NCI-H526 treated with DMSO at 0.1 percent for 48 hours (cell line): ENCODE data around the gene ZNF486.
"Not testable (repeated sequence)": the region's sequence is repeated elsewhere in the genome, so short reads cannot be mapped to it uniquely, and the experiment has no call there.

ENCODE experiments used
- DNase-seq: peaks from one replicate; lab custom pipeline; 2025; lab: John Stamatoyannopoulos, UW

The ZNF486 gene

GRCh38 chr19:20235156-20235555, 68.1 kb downstream of the ZNF486 start:
- DNase-seq: no peak

- peak; percentile 58 for DNase-seq
Observed at GRCh38 chr19:20237773-20238623, 71.0 kb downstream of the ZNF486 start.

- no peak for DNase-seq
Observed at GRCh38 chr19:20243629-20244028, 76.6 kb downstream of the ZNF486 start.

DNA sequence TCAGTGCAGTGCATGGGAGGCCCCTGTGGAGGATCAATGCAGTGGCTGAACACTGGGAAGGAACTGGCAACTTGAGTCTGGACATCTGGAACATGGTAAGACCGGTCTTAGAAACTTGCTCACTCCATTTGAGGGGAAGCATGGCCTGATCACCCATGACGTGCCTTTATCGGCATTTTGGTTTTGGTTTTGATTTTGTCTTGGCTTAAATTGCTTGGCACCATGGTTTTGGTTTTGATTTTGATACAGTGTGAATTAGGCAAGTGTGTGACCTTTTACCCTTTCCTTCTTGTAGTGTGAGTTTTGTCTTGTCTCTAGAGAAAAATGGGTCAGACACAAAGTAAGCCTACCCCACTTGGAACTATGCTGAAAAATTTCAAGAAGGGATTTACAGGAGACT, 77.3 kb downstream of the ZNF486 start:
- DNase-seq: no peak

DNA sequence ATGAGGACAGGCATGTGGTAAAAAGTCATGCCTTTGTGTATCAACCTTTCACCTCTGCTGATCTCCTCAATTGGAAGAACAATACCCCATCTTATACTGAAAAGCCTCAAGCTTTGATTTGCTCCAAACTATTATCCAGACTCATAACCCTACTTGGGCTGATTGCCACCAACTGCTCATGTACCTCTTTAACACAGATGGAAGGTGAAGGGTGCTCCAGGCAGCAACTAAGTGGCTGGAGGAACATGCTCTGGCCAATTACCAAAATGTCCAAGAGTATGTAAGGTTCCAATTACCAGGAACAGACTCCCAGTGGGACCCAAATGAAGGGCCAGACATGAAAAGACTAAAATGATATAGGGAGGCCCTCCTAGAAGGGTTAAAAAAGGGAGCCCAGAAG, 78.3 kb downstream of the ZNF486 start:
- DNase-seq: no peak

- no peak for DNase-seq
Observed at GRCh38 chr19:20247016-20247683, 80.1 kb downstream of the ZNF486 start.

DNA sequence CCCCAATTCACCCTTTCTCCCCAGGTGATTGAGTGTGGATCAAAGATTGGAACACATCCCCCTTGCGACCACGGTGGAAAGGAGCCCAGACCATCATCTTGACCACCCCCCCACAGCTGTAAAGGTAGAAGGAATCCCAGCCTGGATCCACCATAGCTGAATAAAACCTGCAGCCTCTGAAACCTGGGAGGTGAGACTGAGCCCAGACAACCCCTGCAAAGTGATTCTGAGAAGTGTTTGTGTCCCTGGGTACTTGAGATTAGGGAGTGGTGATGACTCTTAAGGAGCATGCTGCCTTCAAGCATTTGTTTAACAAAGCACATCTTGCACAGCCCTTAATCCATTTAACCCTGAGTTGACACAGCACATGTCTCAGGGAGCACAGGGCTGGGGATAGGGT, 81.2 kb downstream of the ZNF486 start:
- DNase-seq: not testable (repeated sequence)
